ENCODE data around the gene DUSP16. TPM values are rescaled to one million over a fixed set of nuclear protein-coding genes. Genes with fewer than 3 reads are reported as not detected.
A peak's percentile ranks its signal among the peaks of the same experiment; 100 is the strongest.

The DUSP16 gene
- total and polyA plus RNA-seq, 2 of the 8 experiments (the other 6 are each of a cell fraction or from before 2014, with no cell fraction given) = 31.6 to 55.9 TPM

GRCh38 chr12:12499909-12500604, 62.6 kb downstream of the DUSP16 start:
- H4K91ac ChIP-seq (replicated peaks; ENCODE audit: insufficient read length, low read length) = no peak overlapping the region
- H3K4me3 ChIP-seq (ENCODE audit: extremely low read depth in 1 of 4, insufficient read depth in 2 of 4, low read depth in 3 of 4, low read length in 4 of 4) = no peak overlapping the region
- H3K18ac ChIP-seq (ENCODE audit: extremely low read depth, low read length) = no peak overlapping the region
- no peak overlapping the region for H2BK5ac ChIP-seq (ENCODE audit: low read depth, low read length)
- no peak overlapping the region for H4K8ac ChIP-seq (ENCODE audit: extremely low read depth, insufficient read depth, low read length)
- H3K23me2 ChIP-seq (ENCODE audit: low read depth, low read length) = no peaks in the 10 kb centered on the region
- peaks cover 0 to 52% of the 10 kb centered on the region in 2 experiments; a peak in 3 of 4 replicates for H3K79me2 ChIP-seq (ENCODE audit: control insufficient read depth in 1 of 2, insufficient read depth in 2 of 2, low read length in 2 of 2)
- peaks cover 5% of the 10 kb centered on the region; the same call in 1 of the 2 replicates for H3K79me1 ChIP-seq (ENCODE audit: low read depth, low read length)
- DNase-seq (ENCODE audit: low read depth in 1 of 2, low spot score in 2 of 2) = peak in 1 of 2 experiments; percentile 26
- H2BK20ac ChIP-seq (ENCODE audit: low read length) = no peak overlapping the region
- peaks cover 0 to 16% (median 8%) of the 10 kb centered on the region in 4 experiments; a peak in 5 of 7 replicates for H3K4me1 ChIP-seq (replicated peaks in 1 of 4; ENCODE audit: control insufficient read depth in 3 of 4, insufficient read depth in 4 of 4, low read length in 3 of 4)
- H3K4ac ChIP-seq (replicated peaks; ENCODE audit: insufficient read length, low read depth, low read length) = no peak overlapping the region
- no peak overlapping the region for H2BK12ac ChIP-seq (ENCODE audit: low read depth, low read length)
- H2AK5ac ChIP-seq (ENCODE audit: low read depth, low read length) = no peak overlapping the region
- H3K9ac ChIP-seq (replicated peaks in 1 of 4; ENCODE audit: extremely low read depth in 1 of 4, low read depth in 3 of 4, low read length in 3 of 4) = no peak overlapping the region
- H4K5ac ChIP-seq (ENCODE audit: insufficient read length, low read depth, low read length) = no peak overlapping the region
- FAIRE-seq = no peak
- no peak overlapping the region for H3K4me2 ChIP-seq (ENCODE audit: insufficient read depth in 1 of 2, low read depth in 2 of 2, low read length in 2 of 2)
- peaks cover 0 to 3% (median 0%) of the 10 kb centered on the region in 4 experiments; a peak in 2 of 8 replicates for H3K36me3 ChIP-seq (ENCODE audit: control insufficient read depth in 2 of 4, insufficient read depth in 4 of 4, low read length in 3 of 4)
- H3K9me3 ChIP-seq (ENCODE audit: insufficient read depth in 2 of 2, low read depth in 1 of 2, low read length in 1 of 2) = no peaks in the 10 kb centered on the region
- H2BK120ac ChIP-seq (replicated peaks; ENCODE audit: low read depth, low read length) = no peak overlapping the region
- no peak overlapping the region for H2AFZ ChIP-seq (ENCODE audit: low read length)
- H3K27ac ChIP-seq (ENCODE audit: low read depth, low read length) = no peak overlapping the region
- no peak for TF ChIP-seq SIN3A (conservative IDR thresholded peaks at IDR 0.05 in 1 of 2, IDR thresholded peaks at IDR 0.05 in 1 of 2; ENCODE audit: low read depth in 1 of 2, low read length in 2 of 2)
- peak; percentile 77; the same call in 1 of the 2 replicates for TF ChIP-seq CEBPB (IDR thresholded peaks at IDR 0.05; ENCODE audit: low read depth, low read length)
- WGBS, 2 experiments (ENCODE audit: extremely low coverage in 1 of 2, insufficient coverage in 1 of 2, insufficient read length in 1 of 2, insufficient replicate concordance in 2 of 2, low coverage in 1 of 2, low lambda C conversion rate in 2 of 2, missing lambda C conversion rate in 1 of 2) = 91% methylated on average over 5 of the region's 5 CpGs; no CpG with 5 or more reads in 1 of the 2 experiments
- H3K56ac ChIP-seq (replicated peaks; ENCODE audit: insufficient read length, low read depth, low read length) = no peak overlapping the region
- ChIA-PET CTCF (ENCODE audit: partially characterized antibody) (interaction anchor here (0.8 to 1.6 kb wide), 6 partner anchors 10 to 418 kb away, joined by 3 to 7 read pairs (median 3); no protein-coding TSS in a partner anchor), POLR2A (ENCODE audit: partially characterized antibody) (interaction anchor here (0.7 to 1.5 kb wide), 2 partner anchors 17 to 63 kb away, joined by 3 read pairs; partner anchors contain the start of gene DUSP16)
- H3K14ac ChIP-seq (ENCODE audit: insufficient read length) = no peak overlapping the region
- H3K23ac ChIP-seq (ENCODE audit: insufficient read length) = no peak overlapping the region
- H2BK15ac ChIP-seq (ENCODE audit: low read length) = no peak overlapping the region
- no peaks in the 10 kb centered on the region for H3K27me3 ChIP-seq (replicated peaks in 1 of 4; ENCODE audit: control insufficient read depth in 3 of 4, extremely low read depth in 1 of 4, insufficient read depth in 3 of 4, low read length in 3 of 4)
- H4K20me1 ChIP-seq (replicated peaks in 1 of 2; ENCODE audit: control insufficient read depth in 1 of 2, insufficient read depth in 2 of 2, low read length in 2 of 2) = peaks cover 2% of the 10 kb centered on the region in 2 experiments
